ENCODE measurements around the gene ATG9B. TPM values are rescaled to one million over a fixed set of nuclear protein-coding genes. Genes with fewer than 3 reads are reported as not detected.

ATG9B gene
- total RNA-seq, 4 donors from 2014 or later, result 0.15 to 0.31 TPM; not detected in 2

DNA sequence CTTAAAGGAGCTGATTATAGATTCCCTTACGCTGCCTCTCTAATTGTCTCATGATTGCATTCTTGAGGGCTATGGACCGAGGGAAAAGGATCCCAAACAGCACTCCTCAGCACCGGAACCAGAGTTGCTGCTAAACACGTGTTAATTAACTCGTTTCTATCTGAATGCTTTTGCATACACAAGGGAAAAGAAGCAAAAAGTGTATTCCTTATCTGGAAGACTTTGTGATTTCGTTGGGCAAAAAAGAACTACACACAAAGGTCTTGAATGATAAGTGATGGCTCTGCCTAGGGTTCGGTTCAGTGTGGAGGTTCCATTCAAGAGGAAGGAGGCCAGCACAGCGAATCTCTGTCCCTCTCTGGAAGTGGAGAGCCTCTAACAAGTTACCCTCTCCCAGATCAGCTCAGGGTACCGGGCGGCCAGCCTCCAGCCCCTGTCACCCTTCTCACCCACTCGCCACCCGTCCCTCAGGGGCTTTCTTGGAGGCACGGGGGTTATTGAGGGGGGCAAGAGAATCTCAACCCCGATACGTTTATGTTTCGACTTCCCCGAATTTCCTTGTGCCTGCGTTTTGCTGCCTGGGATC is 34.6 kb upstream of the ATG9B start:
- peak overlapping the region; percentile 89 to 91 for H3K4me3 ChIP-seq
- peak overlapping the region; percentile 77 to 99 (median 90) for H3K27ac ChIP-seq
- TF ChIP-seq, protein P1, sequence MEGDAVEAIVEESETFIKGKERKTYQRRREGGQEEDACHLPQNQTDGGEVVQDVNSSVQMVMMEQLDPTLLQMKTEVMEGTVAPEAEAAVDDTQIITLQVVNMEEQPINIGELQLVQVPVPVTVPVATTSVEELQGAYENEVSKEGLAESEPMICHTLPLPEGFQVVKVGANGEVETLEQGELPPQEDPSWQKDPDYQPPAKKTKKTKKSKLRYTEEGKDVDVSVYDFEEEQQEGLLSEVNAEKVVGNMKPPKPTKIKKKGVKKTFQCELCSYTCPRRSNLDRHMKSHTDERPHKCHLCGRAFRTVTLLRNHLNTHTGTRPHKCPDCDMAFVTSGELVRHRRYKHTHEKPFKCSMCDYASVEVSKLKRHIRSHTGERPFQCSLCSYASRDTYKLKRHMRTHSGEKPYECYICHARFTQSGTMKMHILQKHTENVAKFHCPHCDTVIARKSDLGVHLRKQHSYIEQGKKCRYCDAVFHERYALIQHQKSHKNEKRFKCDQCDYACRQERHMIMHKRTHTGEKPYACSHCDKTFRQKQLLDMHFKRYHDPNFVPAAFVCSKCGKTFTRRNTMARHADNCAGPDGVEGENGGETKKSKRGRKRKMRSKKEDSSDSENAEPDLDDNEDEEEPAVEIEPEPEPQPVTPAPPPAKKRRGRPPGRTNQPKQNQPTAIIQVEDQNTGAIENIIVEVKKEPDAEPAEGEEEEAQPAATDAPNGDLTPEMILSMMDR (IDR thresholded peaks at IDR 0.05), result no peak
- TF ChIP-seq POLR2AphosphoS5 (IDR thresholded peaks at IDR 0.05) (no peak), EP300 (IDR thresholded peaks at IDR 0.05) (no peak), POLR2A (IDR thresholded peaks at IDR 0.05) (no peak)
- ATAC-seq, result no peak
- no peaks in the 10 kb centered on the region for H3K9me3 ChIP-seq
- H3K36me3 ChIP-seq, result peaks cover 0 to 18% of the 10 kb centered on the region in 2 donors
- 4 to 8% methylated on average over 6 to 13 of the region's 18 CpGs for WGBS, 2 donors (ENCODE audit: low coverage in 1 of 2)
- H3K27me3 ChIP-seq, result no peaks in the 10 kb centered on the region
- H3K4me1 ChIP-seq, result peaks cover 6 to 63% (median 40%) of the 10 kb centered on the region in 3 donors

- Histone ChIP-seq H3K4me1 (peaks cover 6 to 56% (median 40%) of the 10 kb centered on the region in 3 donors), H3K9me3 (no peaks in the 10 kb centered on the region), H3K36me3 (peaks cover 0 to 21% of the 10 kb centered on the region in 2 donors), H3K4me3 (peak overlapping the region; percentile 55 to 89), H3K27me3 (no peaks in the 10 kb centered on the region), H3K27ac (peak overlapping the region; percentile 77 to 99 (median 90))
- 0% methylated on average over 38 of the region's 46 CpGs; no CpG with 5 or more reads in 1 of the 2 donors for WGBS, 2 donors (ENCODE audit: low coverage in 1 of 2)
- ATAC-seq, result peak; percentile 95
- TF ChIP-seq, protein P1 (IDR thresholded peaks at IDR 0.05), result no peak
- TF ChIP-seq POLR2A (IDR thresholded peaks at IDR 0.05) (peak; percentile 42 to 43), EP300 (IDR thresholded peaks at IDR 0.05) (no peak), POLR2AphosphoS5 (IDR thresholded peaks at IDR 0.05) (peak; percentile 70)
Observed at GRCh38 chr7:151057989-151058780, 33.9 kb upstream of the ATG9B start.

GRCh38 chr7:151057506-151057988 is 33.3 kb upstream of the ATG9B start, which contains the start of gene CDK5:
Gene CDK5, minus strand, starts transcription at chr7:151057897. Its CDS starts 49 bp downstream, at chr7:151057848.
- TF ChIP-seq POLR2AphosphoS5 (IDR thresholded peaks at IDR 0.05), result no peak
- TF ChIP-seq POLR2A (IDR thresholded peaks at IDR 0.05), result no peak
- TF ChIP-seq EP300 (IDR thresholded peaks at IDR 0.05), result no peak
- TF ChIP-seq, protein P1 (IDR thresholded peaks at IDR 0.05), result no peak
- H3K27me3 ChIP-seq, result no peaks in the 10 kb centered on the region
- H3K36me3 ChIP-seq, result peaks cover 0 to 22% of the 10 kb centered on the region in 2 donors
- ATAC-seq, result peak; percentile 8
- WGBS, 2 donors (ENCODE audit: low coverage in 1 of 2), result 0% methylated on average over 18 to 28 of the region's 30 CpGs
- peak within 1 kb of the TSS; percentile 77 to 99 (median 90) for H3K27ac ChIP-seq
- H3K4me1 ChIP-seq, result peaks cover 6 to 50% (median 39%) of the 10 kb centered on the region in 3 donors
- no peaks in the 10 kb centered on the region for H3K9me3 ChIP-seq
- H3K4me3 ChIP-seq, result peak within 1 kb of the TSS; percentile 55 to 89

- WGBS, 2 donors (ENCODE audit: low coverage in 1 of 2), result 0 to 23% methylated on average over 7 to 9 of the region's 29 CpGs
- H3K27ac ChIP-seq, result peak overlapping the region in 1 of 4 donors; percentile 95
- H3K27me3 ChIP-seq, result no peaks in the 10 kb centered on the region
Observed at GRCh38 chr7:151056666-151057505, 32.6 kb upstream of the ATG9B start.

More at GRCh38 chr7:151056666-151057505, 32.6 kb upstream of the ATG9B start:
- TF ChIP-seq, protein P1 (IDR thresholded peaks at IDR 0.05), result no peak
- TF ChIP-seq EP300 (IDR thresholded peaks at IDR 0.05), result no peak
- no peak for TF ChIP-seq POLR2AphosphoS5 (IDR thresholded peaks at IDR 0.05)
- no peak for TF ChIP-seq POLR2A (IDR thresholded peaks at IDR 0.05)
- Histone ChIP-seq H3K36me3 (peaks cover 0 to 19% of the 10 kb centered on the region in 2 donors), H3K9me3 (no peaks in the 10 kb centered on the region), H3K4me3 (peak overlapping the region; percentile 55 to 89), H3K4me1 (peaks cover 6 to 43% (median 32%) of the 10 kb centered on the region in 3 donors)
- no peak for ATAC-seq

Data from gastroesophageal sphincter (tissue), 4 donors.